ENCODE results near the gene SHC1.
"Not testable (repeated sequence)": the region's sequence is repeated elsewhere in the genome, so short reads cannot be mapped to it uniquely, and the experiment has no call there.

SHC1 gene

DNA sequence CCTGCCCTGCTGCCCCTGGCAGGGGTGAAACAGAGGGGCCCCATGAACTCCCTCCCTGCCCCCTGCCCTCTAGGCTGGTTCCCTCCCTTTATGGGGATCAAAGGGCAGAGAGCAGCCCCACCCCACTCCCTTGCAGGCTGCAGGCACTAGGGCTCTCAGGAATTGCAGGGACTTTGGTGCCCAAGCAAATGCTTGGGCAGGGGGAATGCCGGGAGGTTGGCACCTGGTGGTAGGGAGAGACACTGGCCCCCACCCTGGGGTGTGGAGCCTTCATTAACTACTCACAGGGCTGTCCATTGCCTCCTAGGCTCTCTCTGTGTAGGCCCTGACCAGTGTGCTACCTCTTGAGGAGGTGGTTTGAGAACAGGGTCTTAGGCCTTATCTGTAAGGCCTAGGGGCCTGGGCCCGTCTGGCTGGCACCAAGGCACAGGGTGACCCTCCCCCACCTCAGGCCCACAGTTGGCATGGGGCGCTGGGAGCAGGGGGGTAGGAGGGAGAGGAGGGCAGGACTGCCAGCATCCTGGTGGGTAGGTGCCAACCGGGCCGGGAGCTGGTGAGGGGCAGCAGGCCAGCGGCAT is 36.8 kb upstream of the SHC1 start:
- DNase-seq, result no peak

DNA sequence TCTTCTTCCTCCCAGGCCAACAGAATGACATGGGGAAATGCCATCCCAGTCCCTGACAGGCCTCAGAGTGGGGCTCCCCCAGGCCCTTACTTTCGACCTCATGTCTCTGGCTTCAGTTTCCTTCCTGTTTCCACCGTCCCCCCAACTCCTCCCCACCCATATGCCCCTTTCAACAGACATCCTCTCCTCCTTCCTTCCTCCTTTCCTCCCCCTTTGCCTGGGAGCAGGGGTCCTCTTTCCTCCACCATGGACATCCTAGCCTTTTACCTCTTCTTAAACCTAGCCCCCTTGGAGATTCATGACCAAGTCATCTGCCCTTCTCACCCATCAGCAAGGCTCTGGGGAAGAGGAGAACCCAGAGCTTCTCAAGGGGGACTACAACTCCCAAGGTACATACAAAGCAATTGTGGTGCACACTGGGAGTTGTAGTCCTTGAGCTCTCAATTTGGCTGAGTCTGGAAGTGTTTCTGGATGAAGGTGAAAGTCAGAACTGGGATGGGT is 36.1 kb upstream of the SHC1 start:
- no peak for DNase-seq

DNA sequence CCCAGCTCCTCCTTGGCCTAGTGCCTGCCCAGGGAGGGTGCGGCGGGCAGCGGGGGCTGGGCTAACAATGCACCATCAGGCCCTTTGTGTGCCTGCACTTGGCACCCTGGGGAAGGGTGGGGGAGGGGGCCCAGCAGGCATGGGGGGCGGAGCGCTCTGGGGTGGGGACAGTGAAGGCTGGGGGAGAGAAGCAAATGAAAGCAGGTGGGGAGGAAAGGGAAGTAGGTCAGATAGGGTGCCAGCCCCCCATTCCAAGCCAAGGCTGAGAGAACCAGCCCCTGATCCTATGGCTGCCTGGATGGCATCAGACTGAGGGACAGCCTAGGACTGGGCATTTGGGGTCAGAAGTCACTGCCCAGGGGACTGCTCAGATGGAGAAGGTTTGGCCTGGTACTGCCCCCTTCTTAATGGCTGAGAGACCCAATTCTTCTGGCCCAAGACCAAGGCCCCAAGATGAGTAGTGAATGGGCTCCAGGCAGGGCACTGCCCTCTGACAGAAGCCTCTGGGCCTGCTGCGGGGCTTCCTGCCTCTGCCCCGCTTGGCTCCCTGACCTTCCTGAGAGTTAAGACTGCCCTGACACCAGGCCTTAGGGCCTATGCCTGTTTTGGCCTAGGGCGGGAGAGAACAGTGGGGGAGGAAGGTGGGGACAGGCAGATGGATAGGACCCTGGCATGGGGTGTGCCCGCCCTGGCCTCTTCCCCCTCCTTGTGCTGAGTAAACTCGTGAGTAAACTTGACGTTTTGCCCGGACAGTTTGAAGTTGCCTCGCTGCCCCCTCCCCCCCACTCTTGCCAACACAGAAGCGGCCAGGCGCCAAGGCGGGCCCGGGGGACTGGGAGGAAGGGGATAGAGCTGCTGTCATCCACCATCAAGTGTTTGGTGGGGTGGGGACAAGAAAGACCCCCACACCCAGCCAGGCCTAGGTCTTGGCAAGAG is 34.8 kb upstream of the SHC1 start:
- DNase-seq, result no peak

DNA sequence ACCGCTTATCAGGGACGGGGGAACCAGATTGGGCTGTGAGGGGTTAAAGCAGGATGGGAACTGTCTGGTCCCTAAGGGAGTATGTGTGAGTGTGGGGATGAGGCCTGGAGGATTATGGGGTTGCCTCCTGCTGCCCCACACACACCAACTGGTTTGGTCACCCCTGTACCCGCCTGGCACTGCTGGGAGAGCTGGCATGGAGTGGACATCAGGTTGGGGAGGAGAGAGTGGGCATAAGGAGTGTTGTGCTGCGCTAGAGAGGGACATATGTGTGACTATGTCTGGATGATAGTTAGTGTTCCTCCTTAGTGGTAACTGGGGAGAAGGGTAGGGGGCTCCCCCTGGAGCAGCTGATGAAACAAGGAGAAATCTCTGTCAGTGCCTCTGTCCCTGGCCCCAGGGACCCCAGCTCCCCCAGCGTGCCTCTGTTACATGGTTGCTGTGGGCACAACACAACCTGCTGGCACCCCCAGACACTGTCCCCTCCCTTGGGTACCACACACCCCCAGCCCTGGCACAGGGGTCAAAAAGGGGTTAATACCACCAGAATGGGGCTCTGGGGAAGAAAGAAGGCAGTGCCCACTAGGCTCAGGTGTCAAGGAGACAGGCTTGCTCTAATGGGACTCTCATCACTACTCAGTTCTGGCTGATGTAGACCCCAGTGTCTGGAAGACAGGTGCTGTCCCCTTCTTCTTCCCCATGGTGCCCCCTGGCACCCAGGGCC is 34.0 kb upstream of the SHC1 start:
- no peak for DNase-seq

GRCh38 chr1:155003766-155004351 is 33.3 kb upstream of the SHC1 start:
- no peak for DNase-seq

GRCh38 chr1:155003227-155003765 is 32.7 kb upstream of the SHC1 start:
- no peak for DNase-seq

DNA sequence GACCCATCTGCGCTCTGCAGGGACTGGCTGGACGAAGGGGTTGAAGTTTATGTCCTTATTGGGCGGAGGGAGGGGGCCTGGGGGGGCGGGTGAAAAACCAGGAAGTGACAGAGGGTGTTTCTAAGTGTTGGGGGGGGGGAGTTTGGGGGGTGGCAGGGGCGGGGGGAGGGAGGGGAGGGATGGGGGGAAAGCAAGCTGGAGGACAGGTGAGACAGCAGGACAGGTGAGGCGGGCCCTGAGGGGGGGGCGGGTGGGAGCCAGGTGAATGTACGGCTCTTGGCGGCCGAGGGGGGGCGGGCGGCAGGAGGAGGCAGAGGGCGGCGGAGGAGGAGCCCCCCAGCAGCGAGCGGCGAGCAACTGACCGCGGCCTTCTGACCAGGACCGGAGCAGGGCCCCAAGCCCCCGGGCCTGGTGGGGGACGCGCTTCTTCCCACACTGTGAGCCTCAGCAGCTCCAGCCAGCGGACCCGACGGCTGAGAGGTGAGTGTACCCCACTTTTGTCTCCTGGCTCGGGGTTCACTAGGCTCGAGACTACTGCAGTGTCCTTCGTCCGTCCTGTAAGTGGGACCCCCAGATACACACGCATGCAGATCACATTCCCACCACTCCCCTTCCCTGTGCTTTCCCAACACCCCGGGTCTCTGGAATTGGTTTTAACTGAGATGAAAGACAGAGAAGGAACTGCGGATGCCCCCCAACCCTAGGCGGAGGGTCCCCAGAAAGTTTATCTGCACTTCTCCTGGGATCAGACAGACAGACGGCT is 32.1 kb upstream of the SHC1 start, which contains the start of gene ZBTB7B:
TSS of gene ZBTB7B (plus strand) at position 339 of the 763 bp plus-strand sequence. CDS start 11,859 bp downstream, outside the sequence.
- no peak for DNase-seq

- DNase-seq, result peak; percentile 100
These were observed 31.3 kb upstream of the SHC1 start for GRCh38 chr1:155001675-155002463.

GRCh38 chr1:155001425-155001674 is 30.8 kb upstream of the SHC1 start:
- peak; percentile 61 for DNase-seq

DNA sequence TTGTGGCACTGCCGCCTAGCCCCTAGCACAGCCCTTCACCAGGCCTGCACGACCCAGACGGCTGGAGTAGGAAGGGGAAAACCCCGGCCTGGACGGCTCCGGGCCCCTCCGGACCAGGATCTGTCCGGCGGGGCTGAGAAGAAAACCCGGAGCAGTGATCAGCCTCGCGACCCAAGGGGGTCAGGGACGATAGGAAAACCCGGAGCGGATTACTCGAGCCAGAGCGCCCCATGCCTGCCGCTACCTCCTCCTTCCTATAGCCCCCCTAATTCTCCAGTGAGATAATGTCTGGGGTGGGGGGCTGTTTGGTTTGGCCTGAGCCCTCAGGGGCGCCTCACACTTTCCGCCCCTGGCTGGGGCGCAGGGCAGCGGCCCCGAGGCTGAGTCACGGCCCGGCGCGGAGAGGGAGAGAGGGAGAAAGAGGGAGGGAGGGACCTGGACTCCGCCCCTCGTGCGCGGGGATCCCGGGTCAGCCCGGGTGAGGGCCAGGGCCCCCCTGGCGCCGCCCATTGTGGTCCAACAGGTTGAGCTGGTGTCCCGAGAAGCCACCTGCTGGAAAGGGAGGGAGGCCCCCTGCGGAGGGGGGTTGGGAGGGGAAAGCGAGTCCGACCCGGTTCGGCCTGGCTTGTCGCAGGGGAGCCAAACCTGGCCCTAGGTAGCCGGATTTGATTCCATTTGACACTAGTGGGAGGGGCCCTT is 30.3 kb upstream of the SHC1 start:
- peak; percentile 83 for DNase-seq

DNA sequence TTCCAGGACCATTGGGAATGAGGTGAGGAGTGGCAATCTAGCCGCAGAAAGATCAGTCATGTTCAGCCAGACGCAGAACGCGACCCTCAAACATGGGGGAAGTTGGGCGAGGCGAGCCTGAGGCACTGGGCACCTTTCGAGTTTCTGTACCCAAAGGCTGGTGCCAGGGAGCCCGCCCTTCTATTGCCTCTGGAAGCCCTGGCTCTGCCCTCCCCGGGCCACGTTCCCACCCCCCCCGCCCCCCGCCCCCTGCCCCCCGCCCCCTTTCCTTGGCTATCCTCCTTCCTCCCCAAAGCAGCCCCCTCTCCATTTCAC is 29.8 kb upstream of the SHC1 start:
- DNase-seq, result no peak

DNA sequence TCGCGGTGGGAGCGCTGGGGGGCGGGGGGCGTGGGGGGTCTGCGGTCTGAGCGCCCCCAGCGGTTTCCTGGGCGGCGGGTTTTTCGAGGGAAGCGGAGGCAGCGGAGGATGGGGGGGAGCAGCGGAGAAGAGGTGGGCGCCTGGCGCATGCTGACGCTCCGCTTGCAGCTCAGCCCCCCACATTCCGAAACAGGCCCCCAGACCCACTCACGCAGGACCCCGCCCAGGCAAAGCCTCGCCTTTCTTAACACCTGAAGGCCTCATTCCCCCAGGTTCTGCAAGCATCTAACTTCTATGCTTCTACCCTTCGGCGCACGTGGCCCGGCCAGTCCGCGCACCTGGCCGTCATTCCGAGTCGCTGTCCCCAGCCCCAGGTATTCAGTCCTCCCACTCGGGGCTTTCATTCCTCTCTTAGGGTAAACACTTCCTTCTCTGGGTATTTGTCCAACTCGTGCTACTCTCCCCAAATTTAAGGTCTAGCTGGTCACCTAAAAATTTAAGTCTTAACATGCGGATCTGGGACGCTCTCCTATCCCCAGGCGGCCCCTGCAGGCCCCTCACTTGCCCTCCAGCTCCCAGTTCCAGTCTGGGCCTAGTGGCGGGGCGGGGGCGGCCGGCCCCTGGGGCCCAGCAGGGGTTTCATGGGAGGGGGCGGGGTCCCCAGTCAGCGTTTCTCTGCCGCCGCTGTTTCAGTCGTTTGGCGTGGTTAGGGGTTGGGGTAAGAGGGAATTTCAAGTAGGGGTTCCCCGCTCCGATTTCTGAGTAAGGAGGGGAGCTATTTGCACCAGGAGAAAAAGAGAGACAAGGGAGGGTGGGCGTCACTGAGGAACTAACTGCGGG is 29.2 kb upstream of the SHC1 start:
- no peak for DNase-seq

- DNase-seq, result no peak
These were observed 28.4 kb upstream of the SHC1 start for GRCh38 chr1:154998818-154999570.

GRCh38 chr1:154998201-154998780 is 27.7 kb upstream of the SHC1 start:
- DNase-seq, result no peak

- no peak for DNase-seq
These were observed 26.6 kb upstream of the SHC1 start for GRCh38 chr1:154996966-154997701.

DNA sequence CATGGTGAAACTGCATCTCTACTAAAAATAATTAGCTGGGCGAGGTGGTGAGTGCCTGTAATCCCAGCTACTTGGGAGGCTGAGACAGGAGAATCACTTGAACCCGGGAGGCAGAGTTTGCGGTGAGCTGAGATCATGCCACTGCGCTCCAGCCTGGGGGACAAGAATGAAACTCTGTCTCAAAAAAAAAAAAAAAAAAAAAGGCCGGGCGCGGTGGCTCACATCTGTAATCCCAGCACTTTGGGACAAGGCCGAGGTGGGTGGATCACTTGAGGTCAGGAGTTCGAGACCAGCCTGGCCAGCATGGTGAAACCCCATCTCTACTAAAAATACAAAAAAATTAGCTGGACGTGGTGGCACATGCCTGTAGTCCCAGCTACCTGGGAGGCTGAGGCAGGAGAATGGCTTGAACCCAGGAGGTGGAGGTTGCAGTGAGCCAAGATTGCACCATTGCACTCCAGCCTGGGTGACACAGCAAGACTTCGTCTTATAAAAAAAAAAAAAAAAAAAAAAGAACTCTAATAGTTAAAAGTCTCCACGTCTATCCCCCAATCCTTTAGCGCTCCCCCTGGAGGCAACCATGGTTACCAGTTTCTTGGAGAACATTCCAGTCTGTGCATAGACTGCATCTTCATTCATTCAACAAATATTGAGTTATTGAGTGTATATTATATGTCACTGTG is 24.9 kb upstream of the SHC1 start:
- not testable (repeated sequence) for DNase-seq

GRCh38 chr1:154994591-154994990 is 24.0 kb upstream of the SHC1 start:
- DNase-seq, result no peak

GRCh38 chr1:154994269-154994587 is 23.7 kb upstream of the SHC1 start:
- no peak for DNase-seq
